NT2/D1 (cell line): ENCODE measurements around the gene LRMDA.

Source experiments
- YY1 ChIP-seq: IDR thresholded peaks from 2 replicates; pipeline ENCODE4 v1.6.1; 2011; ENCODE audit not compliant: insufficient read length, insufficient read depth
- ZNF274 ChIP-seq: IDR thresholded peaks from 2 replicates; pipeline ENCODE4 v1.6.1; 2011; ENCODE audit warnings: mild to moderate bottlenecking, low read depth, low read length

DNA sequence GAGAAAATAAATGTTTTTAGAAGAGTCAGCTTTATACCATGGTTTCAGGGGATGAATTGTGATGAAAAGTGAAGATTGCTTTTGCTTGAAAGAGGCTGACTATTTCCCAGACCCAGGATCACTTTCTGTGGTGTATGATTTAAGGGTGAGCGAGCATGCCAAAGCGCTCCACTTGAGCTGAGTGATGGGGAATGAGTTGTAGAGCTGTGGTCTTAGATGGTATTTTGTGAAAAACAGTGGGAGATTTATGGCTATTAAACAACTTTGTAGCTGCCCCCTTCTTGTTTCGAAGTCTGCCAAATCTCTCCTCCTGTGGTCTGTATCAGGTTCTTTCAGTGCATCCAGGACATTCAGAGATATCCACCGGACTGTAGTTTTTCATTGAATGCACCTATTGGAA, 888.2 kb downstream of the LRMDA start:
- TF ChIP-seq ZNF274 (no peak), YY1 (no peak)
